Activated naive CD8-positive, alpha-beta T cell treated with anti-CD3 and anti-CD28 coated beads, Interleukin-2, amount 50 U/mL, for 24 hours (primary cell): ENCODE measurements around the gene TSPEAR.

Source experiments
- ATAC-seq: fragments of 150-1000 bp; cut with Tn5 transposase; one replicate; pipeline ENCODE4 v1.10.0; 2021
- DNase-seq: peaks from one replicate; pipeline ENCODE4 v3.0.0; 2021
- H3K27ac Mint-ChIP-seq: one replicate; pipeline ENCODE4 v1.8.0; 2021; ENCODE audit warnings: mild to moderate bottlenecking, mixed read lengths
- H3K27me3 Mint-ChIP-seq: one replicate; pipeline ENCODE4 v1.8.0; 2021; ENCODE audit warnings: mixed read lengths
- H3K36me3 Mint-ChIP-seq: one replicate; pipeline ENCODE4 v1.8.0; 2021; ENCODE audit warnings: low read depth, mixed read lengths
- H3K4me1 Mint-ChIP-seq: one replicate; pipeline ENCODE4 v1.8.0; 2021; ENCODE audit warnings: mixed read lengths
- H3K4me3 Mint-ChIP-seq: one replicate; pipeline ENCODE4 v1.8.0; 2021; ENCODE audit warnings: mild to moderate bottlenecking, moderate library complexity, mixed read lengths
- H3K9me3 Mint-ChIP-seq: one replicate; pipeline ENCODE4 v1.8.0; 2021; ENCODE audit warnings: mixed read lengths

TSPEAR gene

DNA sequence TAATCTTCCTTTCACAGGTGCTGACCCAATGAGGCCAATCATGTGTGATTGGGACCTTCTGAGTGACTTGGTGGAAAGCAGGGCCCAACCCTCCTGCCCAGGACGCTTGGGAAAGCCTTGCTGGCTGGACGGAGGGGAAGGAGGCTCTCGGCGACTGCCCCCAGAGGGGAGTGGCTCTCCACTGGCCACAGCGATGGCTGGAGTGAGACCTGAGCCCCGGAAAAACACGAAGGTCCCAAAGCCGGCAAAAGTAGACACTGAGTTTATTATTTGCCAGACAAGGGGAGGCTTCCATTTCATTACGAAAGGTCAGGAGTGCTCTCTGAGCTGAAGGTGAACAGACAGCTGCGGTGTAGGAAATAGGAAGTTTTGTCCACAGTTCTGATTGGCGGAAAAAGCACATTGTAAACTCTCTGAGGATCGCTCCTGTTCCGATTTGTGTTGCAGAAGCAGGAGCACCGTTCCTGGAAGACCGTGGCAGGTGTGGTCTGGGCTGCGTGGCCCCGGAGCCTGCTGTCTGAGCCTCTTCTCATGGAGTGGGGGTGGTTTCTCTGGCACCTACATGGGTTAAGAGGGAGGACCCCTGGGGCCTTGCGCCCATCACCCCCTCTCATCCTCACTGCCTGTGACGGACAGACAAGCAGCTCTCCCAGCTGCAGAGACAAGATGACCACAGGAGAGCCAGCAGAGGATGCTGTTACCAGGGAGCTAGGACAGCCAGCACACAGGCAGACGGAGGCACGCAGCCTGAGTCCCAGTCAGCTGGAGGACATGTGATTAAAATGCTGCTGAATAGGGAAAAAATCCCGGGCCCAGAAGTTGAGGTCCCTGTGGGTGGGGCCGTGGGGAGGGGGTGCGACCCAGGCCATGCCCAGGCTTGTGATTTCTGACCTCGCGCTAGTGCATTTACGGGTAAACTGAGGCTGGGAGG lies 212.8 kb downstream of the TSPEAR start:
- peaks cover 8% of the 10 kb centered on the region for H3K27me3 Mint-ChIP-seq
- no peaks in the 10 kb centered on the region for H3K36me3 Mint-ChIP-seq
- no peak for DNase-seq
- H3K4me3 Mint-ChIP-seq = no peak overlapping the region
- no peak for ATAC-seq
- H3K9me3 Mint-ChIP-seq = no peaks in the 10 kb centered on the region
- H3K27ac Mint-ChIP-seq = no peak overlapping the region
- H3K4me1 Mint-ChIP-seq = no peaks in the 10 kb centered on the region

DNA sequence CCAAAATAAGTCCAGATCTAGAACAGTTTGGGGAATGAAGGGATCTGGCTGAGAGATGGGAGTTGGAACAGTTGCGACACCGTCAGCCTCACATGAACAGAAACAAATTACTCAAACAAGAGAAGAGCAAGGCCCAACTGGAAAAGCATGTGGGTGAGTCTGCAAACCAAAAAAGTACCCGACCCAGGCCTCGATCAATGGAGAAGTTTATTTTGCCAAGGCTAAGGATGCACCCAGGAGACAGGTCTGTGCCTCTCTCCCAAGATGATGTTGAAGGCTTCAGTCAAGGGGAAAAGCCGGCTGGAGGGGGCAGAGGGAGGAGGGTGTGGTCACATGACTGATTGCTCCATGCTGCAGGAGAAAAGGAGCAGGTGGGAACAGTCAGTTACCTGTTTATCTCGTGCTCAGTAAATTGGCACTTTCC lies 213.7 kb downstream of the TSPEAR start:
- H3K4me3 Mint-ChIP-seq = no peak overlapping the region
- H3K27ac Mint-ChIP-seq = no peak overlapping the region
- H3K27me3 Mint-ChIP-seq = peaks cover 11% of the 10 kb centered on the region

DNA sequence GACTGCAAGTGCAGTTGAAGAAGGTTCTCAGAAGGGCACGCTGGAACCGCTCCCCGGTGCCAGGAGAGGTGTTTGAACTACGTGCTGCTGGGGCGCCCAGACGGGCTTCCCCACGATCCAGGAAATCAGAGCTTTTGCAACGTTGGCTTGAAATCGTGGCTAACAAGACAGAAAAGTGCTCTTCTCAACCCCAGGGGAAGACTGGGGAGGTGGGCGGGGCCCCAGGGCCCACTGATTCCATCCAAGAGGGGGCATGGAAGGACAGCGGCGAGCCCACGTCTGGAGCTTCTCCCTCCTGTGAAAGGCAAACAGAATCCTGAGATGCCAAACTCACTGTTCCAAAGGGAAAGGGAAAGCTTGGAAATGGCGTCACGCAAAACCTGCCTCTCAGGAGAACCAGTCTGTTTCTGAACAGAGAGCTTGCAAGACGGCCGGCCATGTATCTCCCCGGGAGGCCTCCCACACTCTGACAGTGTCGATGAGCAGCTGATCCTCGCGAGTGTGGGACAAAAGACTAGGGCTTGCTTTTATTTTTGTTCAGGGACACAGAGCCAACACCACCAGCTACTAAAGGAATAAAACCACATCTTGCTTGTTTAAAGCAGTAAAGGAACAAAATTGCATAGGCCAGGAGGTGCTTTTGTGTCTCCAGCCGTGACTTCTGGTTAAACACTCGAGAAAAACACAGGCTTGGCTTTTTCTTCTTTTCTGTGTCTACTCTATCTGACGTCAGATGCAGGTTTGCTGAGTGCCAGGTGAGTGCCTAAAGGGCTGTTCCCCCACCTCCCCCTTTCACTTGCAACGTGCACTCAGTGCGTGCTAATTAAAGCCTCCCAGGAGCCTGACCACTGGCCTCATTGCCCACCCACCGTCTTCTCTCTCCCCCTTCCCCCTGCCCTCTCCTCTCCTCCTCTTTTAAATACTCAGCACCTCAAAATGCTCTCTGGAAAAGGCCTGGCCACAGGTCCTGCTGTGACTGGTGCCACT lies 214.5 kb downstream of the TSPEAR start:
- no peak for DNase-seq
- Mint-ChIP-seq H3K27ac (no peak overlapping the region), H3K4me1 (no peaks in the 10 kb centered on the region), H3K9me3 (peaks cover 12% of the 10 kb centered on the region), H3K4me3 (no peak overlapping the region), H3K27me3 (peaks cover 16% of the 10 kb centered on the region), H3K36me3 (no peaks in the 10 kb centered on the region)
- no peak for ATAC-seq

More for the DNA sequence above, 213.7 kb downstream of the TSPEAR start:
- ATAC-seq (no peak), DNase-seq (no peak)
- H3K9me3 Mint-ChIP-seq = peaks cover 5% of the 10 kb centered on the region
- no peaks in the 10 kb centered on the region for H3K36me3 Mint-ChIP-seq
- H3K4me1 Mint-ChIP-seq = no peaks in the 10 kb centered on the region

GRCh38 chr21:44495611-44496563 lies 215.5 kb downstream of the TSPEAR start:
- no peaks in the 10 kb centered on the region for H3K36me3 Mint-ChIP-seq
- H3K9me3 Mint-ChIP-seq = peaks cover 12% of the 10 kb centered on the region
- no peaks in the 10 kb centered on the region for H3K4me1 Mint-ChIP-seq
- no peak for DNase-seq
- H3K27ac Mint-ChIP-seq = no peak overlapping the region
- ATAC-seq = no peak
- H3K27me3 Mint-ChIP-seq = peaks cover 17% of the 10 kb centered on the region
- H3K4me3 Mint-ChIP-seq = no peak overlapping the region

DNA sequence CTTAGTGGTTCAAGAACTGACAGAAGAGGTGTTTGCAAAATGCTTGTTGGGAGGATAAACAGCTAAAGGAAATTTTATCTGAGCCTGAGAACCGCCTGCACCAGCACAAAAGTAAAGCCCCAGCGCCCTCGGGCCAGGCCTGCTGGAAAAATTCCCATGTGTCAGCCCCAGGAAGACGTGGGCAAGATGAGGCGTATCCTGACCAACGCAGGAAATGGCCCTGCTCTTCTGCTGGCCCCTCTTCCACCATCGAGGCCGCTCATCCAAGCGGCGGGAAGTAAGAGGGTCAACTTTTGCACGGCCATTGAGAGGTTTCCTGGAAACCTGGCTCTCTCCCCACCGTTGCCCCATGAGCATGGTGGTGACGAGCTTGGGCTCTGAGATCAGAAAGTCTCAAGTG lies 216.4 kb downstream of the TSPEAR start:
- Mint-ChIP-seq H3K4me3 (no peak overlapping the region), H3K27ac (no peak overlapping the region), H3K4me1 (no peaks in the 10 kb centered on the region), H3K27me3 (peaks cover 17% of the 10 kb centered on the region), H3K9me3 (peaks cover 12% of the 10 kb centered on the region), H3K36me3 (no peaks in the 10 kb centered on the region)
- no peak for ATAC-seq
- DNase-seq = no peak

- H3K4me1 Mint-ChIP-seq = no peaks in the 10 kb centered on the region
- H3K36me3 Mint-ChIP-seq = no peaks in the 10 kb centered on the region
- no peak for ATAC-seq
Measured at GRCh38 chr21:44494418-44494817, 217.0 kb downstream of the TSPEAR start.

DNA sequence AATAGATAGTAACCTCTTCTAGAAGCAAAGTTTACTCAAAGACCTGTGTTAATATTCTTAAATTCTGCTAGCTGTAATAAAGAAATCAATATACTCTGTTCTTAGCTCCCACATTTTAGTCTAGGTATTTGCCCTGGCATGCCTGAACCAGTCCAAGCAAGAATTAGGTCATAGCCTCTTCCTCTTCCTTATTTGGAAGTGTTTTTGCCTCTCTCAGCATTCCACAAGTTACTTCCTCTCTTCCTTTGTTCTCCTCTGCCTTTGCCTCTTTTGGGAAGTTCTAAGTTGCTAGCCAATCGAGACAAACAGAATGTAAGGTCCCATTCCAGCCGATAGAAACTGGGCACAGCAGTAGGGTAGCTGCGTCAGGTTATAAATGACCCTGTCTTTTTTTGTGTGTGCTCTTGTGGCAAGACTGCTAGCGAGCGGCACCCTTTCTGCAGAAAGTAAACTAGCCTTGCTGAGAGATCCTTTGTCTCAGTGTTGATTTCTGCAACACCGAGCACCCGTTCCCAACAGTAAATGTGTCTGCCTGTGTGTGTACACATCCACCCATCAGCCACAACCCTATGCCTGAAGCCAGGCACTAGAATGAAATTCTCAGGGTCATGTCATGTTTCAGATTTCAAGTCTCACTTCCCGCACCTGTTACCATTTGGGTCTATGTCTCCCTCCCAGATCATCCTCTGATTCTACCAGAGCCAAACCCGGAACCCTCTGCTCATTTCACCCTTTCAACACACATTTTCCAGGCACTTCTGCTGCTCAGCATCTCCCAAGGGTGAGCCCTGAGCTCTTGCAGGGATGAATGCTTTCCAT lies 218.6 kb downstream of the TSPEAR start:
- no peak for DNase-seq
- Mint-ChIP-seq H3K27me3 (peaks cover 17% of the 10 kb centered on the region), H3K4me3 (no peak overlapping the region), H3K27ac (no peak overlapping the region), H3K36me3 (no peaks in the 10 kb centered on the region), H3K4me1 (no peaks in the 10 kb centered on the region), H3K9me3 (peaks cover 12% of the 10 kb centered on the region)
- no peak for ATAC-seq

More at GRCh38 chr21:44494418-44494817, 217.0 kb downstream of the TSPEAR start:
- no peak overlapping the region for H3K27ac Mint-ChIP-seq
- no peak overlapping the region for H3K4me3 Mint-ChIP-seq
- peaks cover 17% of the 10 kb centered on the region for H3K27me3 Mint-ChIP-seq
- no peak for DNase-seq
- peaks cover 12% of the 10 kb centered on the region for H3K9me3 Mint-ChIP-seq

- no peaks in the 10 kb centered on the region for H3K36me3 Mint-ChIP-seq
- no peak for DNase-seq
- H3K9me3 Mint-ChIP-seq = peaks cover 12% of the 10 kb centered on the region
- ATAC-seq = no peak
- H3K27ac Mint-ChIP-seq = no peak overlapping the region
- H3K4me3 Mint-ChIP-seq = no peak overlapping the region
- peaks cover 13% of the 10 kb centered on the region for H3K27me3 Mint-ChIP-seq
- H3K4me1 Mint-ChIP-seq = peaks cover 2% of the 10 kb centered on the region
Measured at GRCh38 chr21:44490816-44491215, 220.6 kb downstream of the TSPEAR start.

DNA sequence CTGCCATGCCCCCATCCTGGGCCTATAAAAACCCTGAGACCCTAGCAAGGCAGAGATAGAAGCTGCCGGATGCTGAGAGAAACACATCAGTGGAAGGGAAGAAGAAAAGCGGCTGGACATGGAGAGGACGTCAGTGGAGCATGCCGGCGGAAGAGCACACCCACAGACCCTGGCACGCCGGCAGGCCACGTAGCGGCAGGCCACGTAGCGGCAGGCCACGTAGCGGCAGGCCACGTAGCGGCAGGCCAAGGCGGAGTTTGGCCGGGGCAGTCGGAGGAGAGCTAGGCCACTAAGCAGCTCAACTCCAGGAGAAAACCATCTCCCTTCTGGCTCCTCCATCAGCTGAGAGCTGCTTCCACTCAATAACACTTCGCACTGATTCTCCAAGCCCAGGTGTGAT lies 221.0 kb downstream of the TSPEAR start:
- Mint-ChIP-seq H3K27ac (no peak overlapping the region), H3K4me1 (peaks cover 2% of the 10 kb centered on the region), H3K9me3 (peaks cover 12% of the 10 kb centered on the region), H3K27me3 (peaks cover 11% of the 10 kb centered on the region), H3K36me3 (no peaks in the 10 kb centered on the region), H3K4me3 (no peak overlapping the region)
- no peak for DNase-seq
- no peak for ATAC-seq

GRCh38 chr21:44489962-44490361 lies 221.4 kb downstream of the TSPEAR start:
- Mint-ChIP-seq H3K9me3 (peaks cover 12% of the 10 kb centered on the region), H3K27ac (no peak overlapping the region), H3K4me3 (no peak overlapping the region), H3K27me3 (peaks cover 9% of the 10 kb centered on the region), H3K4me1 (peaks cover 2% of the 10 kb centered on the region), H3K36me3 (no peaks in the 10 kb centered on the region)
- no peak for DNase-seq
- ATAC-seq = no peak

DNA sequence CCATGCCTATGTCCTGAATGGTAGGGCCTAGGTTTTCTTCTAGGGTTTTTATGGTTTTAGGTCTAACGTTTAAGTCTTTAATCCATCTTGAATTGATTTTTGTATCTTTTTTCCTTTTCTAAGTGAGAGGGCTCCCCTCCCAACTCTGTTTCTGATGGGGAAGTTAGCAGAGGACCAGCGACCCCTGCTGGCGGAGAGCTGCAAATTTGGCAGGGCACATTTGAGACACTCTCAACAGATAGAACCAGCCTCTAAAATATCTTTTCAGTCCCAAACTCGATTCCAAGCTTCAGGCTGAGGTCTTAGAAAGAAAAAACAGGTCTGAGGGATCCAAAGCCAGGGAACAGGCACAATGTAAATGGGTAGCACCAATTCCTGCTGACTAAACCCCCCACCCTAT lies 223.5 kb downstream of the TSPEAR start:
- DNase-seq (peak; percentile 61), ATAC-seq (no peak)
- Mint-ChIP-seq H3K27ac (no peak overlapping the region), H3K27me3 (peaks cover 6% of the 10 kb centered on the region), H3K4me1 (peaks cover 2% of the 10 kb centered on the region), H3K4me3 (no peak overlapping the region), H3K9me3 (peaks cover 8% of the 10 kb centered on the region), H3K36me3 (no peaks in the 10 kb centered on the region)

- Mint-ChIP-seq H3K27ac (no peak overlapping the region), H3K27me3 (no peaks in the 10 kb centered on the region), H3K4me1 (peaks cover 2% of the 10 kb centered on the region), H3K36me3 (no peaks in the 10 kb centered on the region), H3K4me3 (no peak overlapping the region), H3K9me3 (no peaks in the 10 kb centered on the region)
- ATAC-seq = no peak
- no peak for DNase-seq
Measured at GRCh38 chr21:44486302-44486701, 225.1 kb downstream of the TSPEAR start.

DNA sequence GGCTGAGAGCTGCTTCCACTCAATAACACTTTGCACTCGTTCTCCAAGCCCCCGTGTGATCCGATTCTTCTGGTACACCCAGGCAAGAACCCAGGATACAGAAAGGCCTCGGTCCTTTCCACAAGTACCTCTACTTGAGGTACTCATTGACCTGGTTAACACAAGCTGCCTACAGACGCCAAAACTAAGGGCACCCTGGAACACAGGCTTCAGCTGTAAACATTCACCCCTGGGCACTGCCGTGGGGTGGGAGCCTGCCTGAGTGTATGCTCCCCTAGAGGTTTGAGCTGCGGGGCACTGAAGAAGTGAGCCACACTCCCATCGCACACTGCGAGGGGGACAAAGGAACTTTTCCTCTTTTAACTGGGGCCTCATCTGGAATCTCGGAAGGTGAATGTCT lies 225.6 kb downstream of the TSPEAR start:
- Mint-ChIP-seq H3K27ac (no peak overlapping the region), H3K4me1 (peaks cover 2% of the 10 kb centered on the region), H3K36me3 (no peaks in the 10 kb centered on the region), H3K4me3 (no peak overlapping the region), H3K27me3 (no peaks in the 10 kb centered on the region), H3K9me3 (no peaks in the 10 kb centered on the region)
- ATAC-seq (no peak), DNase-seq (no peak)
